ENCODE results near the gene MRPS18A. TPM values are rescaled to one million over a fixed set of nuclear protein-coding genes. Genes with fewer than 3 reads are reported as not detected.

MRPS18A gene
- total RNA-seq, 4 donors from 2014 or later, result 30.7 to 47.4 (median 37.1) TPM

DNA sequence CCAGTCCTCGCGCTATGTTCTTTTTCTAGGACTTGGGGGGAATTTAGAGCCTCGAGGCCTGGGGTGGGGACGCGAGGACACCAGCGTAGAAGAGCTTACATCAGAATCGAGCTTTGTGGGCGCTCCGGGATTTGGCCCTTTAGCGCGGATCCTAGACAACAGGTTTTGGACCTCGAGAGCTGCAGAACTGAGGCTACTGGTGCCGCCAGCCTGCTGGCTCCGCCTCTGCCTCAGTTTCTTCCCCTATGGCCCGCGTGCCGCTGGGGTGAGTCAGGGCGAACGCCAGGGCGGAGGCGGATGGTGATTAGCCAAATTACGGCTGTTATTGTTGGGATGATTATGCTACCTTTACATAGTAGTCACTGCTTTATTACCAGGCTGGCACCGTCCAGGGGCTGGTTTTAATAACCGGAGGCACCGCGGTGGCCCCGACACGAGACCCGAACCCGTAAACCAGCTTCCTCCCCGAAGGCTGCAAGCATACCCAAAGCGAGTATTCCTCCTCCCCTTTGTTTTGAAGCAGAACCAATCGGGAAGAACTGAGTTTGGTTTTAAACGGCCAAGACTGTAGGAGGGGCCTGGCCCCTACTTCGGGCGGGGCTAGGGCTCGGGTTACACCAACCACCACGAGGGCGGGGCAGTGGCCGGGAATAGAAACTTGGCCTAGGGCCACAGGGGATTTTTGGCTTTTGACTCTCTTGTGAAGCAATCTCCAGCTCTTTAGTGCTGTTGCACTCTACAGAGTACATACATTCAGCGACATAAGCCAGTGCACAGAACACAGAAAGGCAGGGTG lies 57.9 kb downstream of the MRPS18A start:
- Histone ChIP-seq H3K4me3 (peak overlapping the region; percentile 78 to 99 (median 86)), H3K27me3 (no peaks in the 10 kb centered on the region), H3K27ac (replicated peaks in 1 of 4) (peak overlapping the region; percentile 91 to 98 (median 98)), H3K9me3 (no peaks in the 10 kb centered on the region), H3K36me3 (peaks cover 9 to 17% (median 16%) of the 10 kb centered on the region in 4 donors), H3K4me1 (peaks cover 22 to 37% (median 30%) of the 10 kb centered on the region in 4 donors)
- 0% methylated on average over 8 of the region's 41 CpGs for WGBS
- TF ChIP-seq, protein P1, sequence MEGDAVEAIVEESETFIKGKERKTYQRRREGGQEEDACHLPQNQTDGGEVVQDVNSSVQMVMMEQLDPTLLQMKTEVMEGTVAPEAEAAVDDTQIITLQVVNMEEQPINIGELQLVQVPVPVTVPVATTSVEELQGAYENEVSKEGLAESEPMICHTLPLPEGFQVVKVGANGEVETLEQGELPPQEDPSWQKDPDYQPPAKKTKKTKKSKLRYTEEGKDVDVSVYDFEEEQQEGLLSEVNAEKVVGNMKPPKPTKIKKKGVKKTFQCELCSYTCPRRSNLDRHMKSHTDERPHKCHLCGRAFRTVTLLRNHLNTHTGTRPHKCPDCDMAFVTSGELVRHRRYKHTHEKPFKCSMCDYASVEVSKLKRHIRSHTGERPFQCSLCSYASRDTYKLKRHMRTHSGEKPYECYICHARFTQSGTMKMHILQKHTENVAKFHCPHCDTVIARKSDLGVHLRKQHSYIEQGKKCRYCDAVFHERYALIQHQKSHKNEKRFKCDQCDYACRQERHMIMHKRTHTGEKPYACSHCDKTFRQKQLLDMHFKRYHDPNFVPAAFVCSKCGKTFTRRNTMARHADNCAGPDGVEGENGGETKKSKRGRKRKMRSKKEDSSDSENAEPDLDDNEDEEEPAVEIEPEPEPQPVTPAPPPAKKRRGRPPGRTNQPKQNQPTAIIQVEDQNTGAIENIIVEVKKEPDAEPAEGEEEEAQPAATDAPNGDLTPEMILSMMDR (IDR thresholded peaks at IDR 0.05), result no peak
- TF ChIP-seq POLR2AphosphoS5 (IDR thresholded peaks at IDR 0.05), result peak; percentile 94 to 97
- TF ChIP-seq POLR2A (IDR thresholded peaks at IDR 0.05; ENCODE audit: low read depth), result no peak
- TF ChIP-seq EP300 (IDR thresholded peaks at IDR 0.05), result no peak
- intact Hi-C loops (cut with DNase I), result loop anchor here (5.0 kb wide), 1 partner anchor 143 kb away; the partner anchor contains the start of gene VEGFA
- peak; percentile 99 for DNase-seq (ENCODE audit: extremely low spot score)

DNA sequence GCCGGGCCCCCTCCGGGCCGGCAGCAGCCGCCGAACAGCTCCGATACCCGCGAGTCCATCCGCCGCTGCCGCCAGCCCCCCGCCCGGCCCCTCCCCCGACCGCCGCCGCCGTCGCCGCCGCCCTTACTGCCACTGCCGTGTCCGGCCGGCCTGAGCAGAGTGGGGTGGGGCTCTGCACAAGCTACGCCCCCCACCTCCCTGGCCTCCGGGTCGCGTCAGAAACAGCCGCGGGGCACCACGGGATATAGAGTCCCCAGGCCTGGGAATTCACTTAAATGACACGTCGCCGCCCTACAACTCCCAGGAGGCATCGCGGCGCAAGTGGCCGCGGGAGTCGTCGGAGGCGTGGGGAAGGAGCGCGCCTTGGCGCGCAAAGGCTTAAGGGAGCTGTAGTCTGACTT lies 58.5 kb downstream of the MRPS18A start, which contains the start of gene GTPBP2:
TSS of gene GTPBP2 (minus strand) at position 161 of the 401 bp plus-strand sequence. CDS start at position 59, 102 bp downstream.
- peak; percentile 100 for DNase-seq (ENCODE audit: extremely low spot score)
- Histone ChIP-seq H3K4me1 (peaks cover 22 to 37% (median 30%) of the 10 kb centered on the region in 4 donors), H3K36me3 (peaks cover 13 to 23% (median 22%) of the 10 kb centered on the region in 4 donors), H3K9me3 (no peaks in the 10 kb centered on the region), H3K27me3 (no peaks in the 10 kb centered on the region), H3K4me3 (peak within 1 kb of the TSS; percentile 78 to 99 (median 86)), H3K27ac (replicated peaks in 1 of 4) (peak within 1 kb of the TSS; percentile 91 to 98 (median 98))
- WGBS, result 2% methylated on average over 30 of the region's 46 CpGs
- TF ChIP-seq EP300 (IDR thresholded peaks at IDR 0.05) (no peak), POLR2A (IDR thresholded peaks at IDR 0.05; ENCODE audit: low read depth) (no peak), POLR2AphosphoS5 (IDR thresholded peaks at IDR 0.05) (peak; percentile 84 to 94)
- TF ChIP-seq, protein P1 (IDR thresholded peaks at IDR 0.05), result no peak
- intact Hi-C loops (cut with DNase I), result loop anchor here (5.0 kb wide), 1 partner anchor 143 kb away; the partner anchor contains the start of gene VEGFA

DNA sequence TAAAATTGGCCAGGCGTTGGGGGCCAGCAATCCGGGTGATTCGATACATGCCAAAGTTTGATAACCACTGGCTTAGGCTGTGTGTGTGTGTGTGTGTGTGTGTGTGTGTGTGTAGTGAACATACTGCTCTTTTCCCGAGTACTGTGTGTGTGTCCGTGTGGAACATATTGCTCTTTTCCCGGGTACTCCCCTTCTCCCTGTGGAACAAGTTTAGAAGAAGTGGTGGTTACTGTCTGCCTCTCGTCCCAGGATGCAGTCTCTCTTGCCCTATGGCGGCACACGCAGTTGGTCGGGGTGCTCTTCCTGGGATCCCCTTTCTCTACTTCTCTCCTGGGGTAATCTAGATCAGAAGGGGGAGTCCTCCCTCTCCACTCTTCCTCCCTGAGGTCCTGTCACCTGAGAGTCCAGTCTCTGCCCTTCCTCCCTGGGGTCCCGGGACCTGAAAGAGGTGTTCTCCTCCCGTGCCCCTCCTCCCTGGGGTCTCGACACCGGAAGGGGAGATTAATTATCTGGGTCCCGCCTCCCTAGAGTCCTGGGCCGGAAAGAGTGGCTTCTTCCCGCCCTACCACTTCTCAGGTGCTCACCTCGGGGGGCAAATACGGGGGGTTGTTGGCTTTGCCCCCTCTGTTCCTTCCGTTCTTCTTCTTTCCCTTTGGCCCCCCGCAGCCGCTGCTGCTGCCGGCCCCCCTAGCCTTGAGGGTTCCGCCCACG lies 59.0 kb downstream of the MRPS18A start:
- H3K36me3 ChIP-seq, result peaks cover 14 to 29% (median 27%) of the 10 kb centered on the region in 4 donors
- peak overlapping the region; percentile 91 to 98 (median 98) for H3K27ac ChIP-seq (replicated peaks in 1 of 4)
- peak overlapping the region; percentile 78 to 99 (median 86) for H3K4me3 ChIP-seq
- intact Hi-C loops (cut with DNase I), result loop anchor here (5.0 kb wide), 1 partner anchor 144 kb away; the partner anchor contains the start of gene VEGFA
- no peaks in the 10 kb centered on the region for H3K27me3 ChIP-seq
- H3K4me1 ChIP-seq, result peaks cover 22 to 37% (median 30%) of the 10 kb centered on the region in 4 donors
- DNase-seq (ENCODE audit: extremely low spot score), result no peak
- no peaks in the 10 kb centered on the region for H3K9me3 ChIP-seq
- WGBS, result 3% methylated on average over 25 of the region's 25 CpGs
- TF ChIP-seq POLR2AphosphoS5 (IDR thresholded peaks at IDR 0.05), result no peak
- TF ChIP-seq, protein P1 (IDR thresholded peaks at IDR 0.05), result no peak
- no peak for TF ChIP-seq POLR2A (IDR thresholded peaks at IDR 0.05; ENCODE audit: low read depth)
- TF ChIP-seq EP300 (IDR thresholded peaks at IDR 0.05), result no peak

DNA sequence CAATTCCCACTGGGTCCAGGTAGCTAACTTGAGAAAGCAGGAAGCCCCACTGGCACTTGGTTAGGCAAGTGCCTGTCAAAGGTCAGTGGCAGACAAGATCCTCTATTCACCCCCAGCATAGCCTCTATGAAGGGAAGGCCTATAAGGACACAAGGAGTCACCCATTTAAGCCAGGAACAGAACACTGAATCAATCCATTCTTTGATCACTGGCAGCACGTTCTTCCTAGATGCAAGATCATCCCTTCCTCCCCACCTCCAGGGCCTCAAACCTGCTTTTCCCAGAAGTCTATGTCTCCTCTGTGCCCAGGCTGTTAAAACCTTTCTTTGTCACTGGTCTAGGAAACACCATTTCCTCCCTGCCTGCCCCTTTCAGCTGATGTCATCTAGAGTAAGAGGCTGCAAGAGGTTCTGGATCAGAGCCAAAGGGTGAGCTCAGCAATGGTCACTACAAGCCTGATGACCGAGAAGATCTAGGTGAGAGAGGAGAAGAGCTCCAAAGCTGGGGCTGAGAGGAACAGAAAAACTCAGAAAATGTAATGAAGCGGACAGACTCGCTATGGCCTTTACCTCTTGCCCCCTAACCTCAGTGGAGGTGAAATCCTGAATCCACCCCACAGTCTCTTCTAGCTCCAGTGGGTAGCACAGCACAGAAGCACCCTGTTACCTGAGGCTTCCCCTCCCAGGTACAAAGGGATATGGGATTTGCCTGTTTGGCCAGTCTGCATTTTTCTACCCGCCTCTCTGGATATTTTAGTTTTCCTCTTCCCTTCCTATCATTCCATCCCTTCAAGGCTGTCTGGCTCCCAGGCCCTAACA lies 60.4 kb downstream of the MRPS18A start:
- intact Hi-C loops (cut with DNase I), result loop anchor here (5.0 kb wide), 1 partner anchor 145 kb away; the partner anchor contains the start of gene VEGFA
- Histone ChIP-seq H3K4me1 (peaks cover 22 to 37% (median 30%) of the 10 kb centered on the region in 4 donors), H3K9me3 (no peaks in the 10 kb centered on the region), H3K36me3 (peaks cover 25 to 42% (median 41%) of the 10 kb centered on the region in 4 donors), H3K27me3 (no peaks in the 10 kb centered on the region), H3K27ac (replicated peaks in 1 of 4) (peak overlapping the region; percentile 91 to 98 (median 98)), H3K4me3 (peak overlapping the region; percentile 1 to 99 (median 45))
- WGBS, result 47% methylated on average over 5 of the region's 5 CpGs
- peak; percentile 48 to 54 for TF ChIP-seq POLR2AphosphoS5 (IDR thresholded peaks at IDR 0.05)
- TF ChIP-seq, protein P1 (IDR thresholded peaks at IDR 0.05), result no peak
- peak; percentile 97 for DNase-seq (ENCODE audit: extremely low spot score)
